Thoracic aorta (tissue), 2 donors: ENCODE data around the gene RBMS3. TPM values are rescaled to one million over a fixed set of nuclear protein-coding genes. Genes with fewer than 3 reads are reported as not detected.

Source experiments
- ATAC-seq: fragments of 150-250 bp; one replicate; pipeline ENCODE4 v1.8.0; 2017; ENCODE audit warnings: low read depth; ENCODE audit not compliant: insufficient number of reproducible peaks, low FRiP score
- DNase-seq: peaks from one replicate; pipeline ENCODE4 v3.0.0-alpha.2; 2020; ENCODE audit warnings: low spot score
- H3K27ac ChIP-seq, 2 donors: fragments of 200-600 bp; sonication (generic); 1 replicate in 1 of 2; 2 replicates in 1 of 2; pipeline ENCODE4 v1.5.1; 2016; ENCODE audit warnings: mild to moderate bottlenecking in 2 of 2, moderate library complexity in 2 of 2
- H3K27me3 ChIP-seq: fragments of 200-600 bp; sonication (generic); replicated peaks from 2 replicates; pipeline ENCODE4 v1.6.0; 2016; ENCODE audit warnings: mild to moderate bottlenecking; ENCODE audit not compliant: insufficient read depth
- H3K36me3 ChIP-seq: fragments of 200-600 bp; sonication (generic); one replicate; pipeline ENCODE4 v1.5.1; 2016
- H3K4me1 ChIP-seq, 2 donors: fragments of 200-600 bp; sonication (generic); 1 replicate in 1 of 2; 2 replicates in 1 of 2; pipeline versions ENCODE4 v1.5.1 to v1.6.0; 2016; ENCODE audit warnings: low read depth in 2 of 2, mild to moderate bottlenecking in 1 of 2; ENCODE audit not compliant: control insufficient read depth in 1 of 2
- H3K4me3 ChIP-seq: fragments of 200-600 bp; sonication (generic); 2 replicates; pipeline ENCODE4 v1.5.1; 2016; ENCODE audit warnings: mild to moderate bottlenecking
- H3K9me3 ChIP-seq: fragments of 200-600 bp; sonication (generic); 2 replicates; pipeline ENCODE4 v1.5.1; 2016
- CTCF ChIP-seq: fragments of 200-600 bp; sonication (generic); IDR thresholded peaks from one replicate; pipeline ENCODE4 v1.5.1; 2019; ENCODE audit warnings: antibody characterized with exemption
- total RNA-seq, 2 donors: library from RNA; depleted of rRNA; stranded (reverse); fragments of >200 nt; gene quantifications; one replicate each; pipeline versions ENCODE4 v1.1.0 to v1.2.3, GENCODE V29; 2016

The RBMS3 gene
- total RNA-seq, 2 donors from 2014 or later = 149 to 186 TPM

DNA sequence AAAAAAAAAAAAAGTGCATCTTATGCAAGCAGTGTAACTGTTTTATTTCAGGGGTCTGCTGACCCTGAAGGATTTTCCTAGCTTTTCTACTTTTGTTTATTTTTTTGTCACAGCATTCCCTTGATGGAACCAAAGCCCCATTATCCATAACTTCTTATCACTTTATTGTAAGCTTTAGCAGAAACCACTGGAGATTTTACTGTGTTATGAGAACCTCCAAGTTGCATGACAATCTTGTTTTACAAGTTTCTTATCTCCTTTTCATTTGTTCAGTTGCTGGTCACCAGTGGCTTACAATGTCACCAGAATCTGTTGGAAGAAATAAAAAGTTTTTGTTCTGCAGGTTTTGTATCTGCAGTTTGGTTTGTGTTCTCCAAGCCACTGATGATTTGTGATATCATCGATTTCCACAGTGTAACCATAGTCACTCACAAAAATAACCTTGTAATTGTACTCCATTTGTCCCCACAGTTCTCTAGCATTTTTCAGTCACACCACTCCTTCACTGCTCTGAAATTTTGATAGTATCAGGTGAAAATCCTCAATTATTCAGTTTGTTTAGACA lies 660.0 kb downstream of the RBMS3 start:
- H3K4me1 ChIP-seq = peaks cover 7 to 20% of the 10 kb centered on the region in 2 donors
- TF ChIP-seq CTCF = no peak
- ATAC-seq = no peak

GRCh38 chr3:29942297-29942696 lies 661.4 kb downstream of the RBMS3 start:
- TF ChIP-seq CTCF = no peak
- no peak overlapping the region for H3K27ac ChIP-seq
- ATAC-seq (no peak), DNase-seq (no peak)
- H3K36me3 ChIP-seq = no peaks in the 10 kb centered on the region
- no peaks in the 10 kb centered on the region for H3K9me3 ChIP-seq
- H3K4me3 ChIP-seq = no peak overlapping the region
- H3K27me3 ChIP-seq = no peaks in the 10 kb centered on the region
- H3K4me1 ChIP-seq = peaks cover 10 to 28% of the 10 kb centered on the region in 2 donors

More for the DNA sequence above, 660.0 kb downstream of the RBMS3 start:
- no peaks in the 10 kb centered on the region for H3K27me3 ChIP-seq
- no peak overlapping the region for H3K27ac ChIP-seq
- H3K9me3 ChIP-seq = no peaks in the 10 kb centered on the region
- no peaks in the 10 kb centered on the region for H3K36me3 ChIP-seq
- H3K4me3 ChIP-seq = no peak overlapping the region
- no peak for DNase-seq

DNA sequence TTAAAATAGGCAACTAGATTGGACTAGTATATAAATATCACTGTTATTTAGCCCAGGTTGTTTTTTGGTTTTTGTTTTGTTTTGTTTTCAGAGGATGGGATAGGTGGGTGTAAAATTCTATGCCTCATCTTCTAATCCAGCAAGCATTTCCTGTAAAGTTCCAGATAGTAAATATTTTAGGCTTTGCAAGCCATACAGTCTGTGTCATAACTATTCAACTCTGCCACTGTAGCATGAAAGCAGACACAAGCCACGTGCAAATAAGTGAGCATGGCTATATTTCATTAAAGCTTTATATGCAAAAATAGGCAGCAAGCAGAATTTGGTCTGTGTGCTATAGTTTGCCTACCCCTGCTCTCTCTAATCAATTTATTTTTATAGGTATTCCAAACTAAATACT lies 668.3 kb downstream of the RBMS3 start:
- Histone ChIP-seq H3K27me3 (no peaks in the 10 kb centered on the region), H3K36me3 (no peaks in the 10 kb centered on the region), H3K4me3 (no peak overlapping the region), H3K4me1 (peaks cover 8 to 59% of the 10 kb centered on the region in 2 donors), H3K27ac (no peak overlapping the region), H3K9me3 (no peaks in the 10 kb centered on the region)
- ATAC-seq = no peak
- DNase-seq = no peak
- no peak for TF ChIP-seq CTCF

DNA sequence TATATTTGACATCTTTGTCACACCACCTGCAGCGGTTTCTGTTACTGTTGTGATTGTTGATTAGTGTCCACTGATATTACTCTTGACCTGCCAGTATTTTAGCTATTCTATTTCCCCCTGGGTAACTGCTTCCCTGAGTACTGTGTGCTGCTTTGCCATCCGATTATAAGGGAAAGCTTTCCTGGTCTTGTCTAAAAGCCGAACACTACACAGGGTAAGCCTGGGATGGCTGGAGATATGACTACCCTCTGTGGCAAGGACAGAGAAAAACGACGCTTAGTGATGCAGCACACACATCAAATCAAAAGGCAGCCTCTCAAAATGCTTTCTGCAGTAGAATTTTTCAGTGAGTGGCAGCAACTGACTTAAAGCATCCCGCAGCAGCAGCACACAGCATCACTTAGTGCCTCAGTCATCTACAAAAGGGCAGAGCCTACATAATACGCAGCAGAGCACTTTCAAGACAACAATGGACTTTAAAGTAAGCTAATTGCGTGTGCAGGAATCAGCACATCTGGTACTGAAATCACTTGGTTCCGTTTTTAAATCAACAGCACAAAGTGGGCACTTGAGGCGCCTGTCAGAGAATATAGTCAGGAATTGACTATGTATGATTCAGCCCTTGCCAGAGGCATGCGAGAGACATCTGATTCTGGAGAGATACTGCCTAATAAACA lies 669.2 kb downstream of the RBMS3 start:
- no peak overlapping the region for H3K4me3 ChIP-seq
- H3K4me1 ChIP-seq = peaks cover 8 to 61% of the 10 kb centered on the region in 2 donors
- H3K27me3 ChIP-seq = no peaks in the 10 kb centered on the region
- no peaks in the 10 kb centered on the region for H3K36me3 ChIP-seq
- ATAC-seq (no peak), DNase-seq (no peak)
- H3K9me3 ChIP-seq = no peaks in the 10 kb centered on the region
- no peak overlapping the region for H3K27ac ChIP-seq
- TF ChIP-seq CTCF = no peak

DNA sequence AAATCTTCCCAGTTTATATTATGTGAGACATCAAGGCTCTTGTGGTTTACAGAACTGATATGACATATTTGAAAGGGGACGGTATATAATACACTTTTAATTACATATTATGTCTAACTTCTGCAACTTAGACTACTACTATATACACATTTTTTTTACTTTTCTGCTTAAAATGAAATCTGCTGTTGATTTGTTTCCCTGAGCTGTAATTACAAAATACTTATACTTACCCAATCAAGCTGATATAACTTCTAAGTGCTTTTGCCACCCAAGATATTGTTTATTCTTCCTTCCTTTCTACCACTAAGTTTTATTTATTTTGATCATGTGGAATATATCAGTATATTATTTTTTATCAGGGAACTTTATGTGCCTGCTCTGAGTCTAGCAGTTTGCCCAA lies 671.6 kb downstream of the RBMS3 start:
- Histone ChIP-seq H3K4me3 (no peak overlapping the region), H3K9me3 (no peaks in the 10 kb centered on the region), H3K4me1 (peaks cover 5 to 62% of the 10 kb centered on the region in 2 donors), H3K27ac (no peak overlapping the region), H3K27me3 (no peaks in the 10 kb centered on the region), H3K36me3 (no peaks in the 10 kb centered on the region)
- DNase-seq = no peak
- no peak for ATAC-seq
- no peak for TF ChIP-seq CTCF
